Activated CD8-positive, alpha-beta memory T cell treated with anti-CD3 and anti-CD28 coated beads, Interleukin-2, amount 50 U/mL, for 1 hour (primary cell): ENCODE measurements around the gene SLC5A12.

ENCODE experiments used
- DNase-seq: peaks from one replicate; pipeline ENCODE4 v3.0.0-alpha.2; 2020; ENCODE audit errors: extremely low read depth

SLC5A12 gene

GRCh38 chr11:26719289-26719973 lies 2.4 kb downstream of the SLC5A12 start:
- DNase-seq, result no peak

- no peak for DNase-seq
Measured at GRCh38 chr11:26717771-26718170, 4.1 kb downstream of the SLC5A12 start.

GRCh38 chr11:26715133-26715532 lies 6.7 kb downstream of the SLC5A12 start:
- no peak for DNase-seq

- DNase-seq, result no peak
Measured at GRCh38 chr11:26712497-26712896, 9.4 kb downstream of the SLC5A12 start.

GRCh38 chr11:26710489-26710888 lies 11.4 kb downstream of the SLC5A12 start:
- no peak for DNase-seq

GRCh38 chr11:26708736-26709456 lies 13.0 kb downstream of the SLC5A12 start:
- no peak for DNase-seq

- no peak for DNase-seq
Measured at GRCh38 chr11:26706181-26706580, 15.7 kb downstream of the SLC5A12 start.

GRCh38 chr11:26704249-26704648 lies 17.6 kb downstream of the SLC5A12 start:
- DNase-seq, result no peak

- no peak for DNase-seq
Measured at GRCh38 chr11:26703411-26704191, 18.3 kb downstream of the SLC5A12 start.

GRCh38 chr11:26702406-26702805 lies 19.5 kb downstream of the SLC5A12 start:
- no peak for DNase-seq

- DNase-seq, result no peak
Measured at GRCh38 chr11:26700574-26701235, 21.2 kb downstream of the SLC5A12 start.

- DNase-seq, result no peak
Measured at GRCh38 chr11:26698224-26698623, 23.6 kb downstream of the SLC5A12 start.

- no peak for DNase-seq
Measured at GRCh38 chr11:26696330-26696729, 25.5 kb downstream of the SLC5A12 start.

- no peak for DNase-seq
Measured at GRCh38 chr11:26688701-26689100, 33.2 kb downstream of the SLC5A12 start.

- no peak for DNase-seq
Measured at GRCh38 chr11:26687351-26687750, 34.5 kb downstream of the SLC5A12 start.

- DNase-seq, result no peak
Measured at GRCh38 chr11:26677566-26677965, 44.3 kb downstream of the SLC5A12 start.

- no peak for DNase-seq
Measured at GRCh38 chr11:26676641-26677040, 45.2 kb downstream of the SLC5A12 start.

GRCh38 chr11:26675233-26675928 lies 46.5 kb downstream of the SLC5A12 start:
- DNase-seq, result no peak

GRCh38 chr11:26665946-26666345 lies 55.9 kb downstream of the SLC5A12 start:
- no peak for DNase-seq

GRCh38 chr11:26665036-26665435 lies 56.8 kb downstream of the SLC5A12 start:
- DNase-seq, result no peak

GRCh38 chr11:26662916-26663315 lies 58.9 kb downstream of the SLC5A12 start:
- DNase-seq, result no peak

GRCh38 chr11:26655287-26655686 lies 66.6 kb downstream of the SLC5A12 start:
- DNase-seq, result no peak
